K562 (cell line): Measurements from ENCODE around the gene HEXIM2. TPM values are rescaled to one million over a fixed set of nuclear protein-coding genes. Genes with fewer than 3 reads are reported as not detected.

Experiments used
- ATAC-seq: fragments of 200-7000 bp; cut with Tn5 transposase; 3 replicates; pipeline ENCODE4 v1.9.1; 2020; ENCODE audit warnings: moderate library complexity
- BruUV-seq: library from RNA; stranded (reverse); fragments of 400-500 nt; replicated peaks from 2 replicates; lab custom pipeline; 2021; lab: Mats Ljungman, UMichigan
- CTCF ChIA-PET: fragments of 300-600 bp; formaldehyde crosslinking; extraction: SDS; loops from one replicate; lab custom pipeline; 2021; ENCODE audit warnings: low intra/inter-chr PET ratio; lab: Yijun Ruan, JAX
- POLR2A ChIA-PET: fragments of 300-600, 350-650 bp; sonication (Branson Sonifier 250); formaldehyde crosslinking; extraction: SDS; loops from one replicate; lab custom pipeline; 2021; ENCODE audit warnings: antibody characterized with exemption, inconsistent platforms; lab: Yijun Ruan, JAX
- DNase-seq, 4 experiments: peaks; one replicate each; pipeline versions ENCODE4 v3.0.0 to v3.0.0-alpha.2; 2011 to 2018; ENCODE audit warnings: low spot score in 3 of 4, mixed read lengths in 3 of 4; ENCODE audit errors: extremely low read depth in 1 of 4
- FAIRE-seq: peaks from 2 replicates; lab custom pipeline; 2011; peaks lifted over from hg19 to GRCh38; lab: Jason Lieb, UNC
- H2AFZ ChIP-seq: 2 replicates; pipeline ENCODE4 v1.6.0; 2011; ENCODE audit warnings: low read depth, low read length, control low read depth, inconsistent platforms
- H3K27ac ChIP-seq: fragments of 200-600 bp; 3 replicates; pipeline ENCODE4 v1.8.0; 2011; ENCODE audit warnings: low read depth, mild to moderate bottlenecking, control low read depth, inconsistent platforms, low read length, moderate library complexity, mixed read lengths; ENCODE audit errors: extremely low read depth
- H3K27me3 ChIP-seq, 2 experiments: fragments of 300-600 bp in 1 of 2; 2 replicates in 1 of 2; 3 replicates in 1 of 2; pipeline versions ENCODE4 v1.6.0 to v1.8.0; 2011; ENCODE audit warnings: inconsistent platforms in 2 of 2, low read length in 2 of 2, mild to moderate bottlenecking in 1 of 2, mixed read lengths in 1 of 2, moderate library complexity in 1 of 2; ENCODE audit not compliant: control insufficient read depth in 2 of 2, insufficient read depth in 2 of 2
- H3K36me3 ChIP-seq: fragments of 300-600 bp; 3 replicates; pipeline ENCODE4 v1.8.0; 2011; ENCODE audit warnings: mild to moderate bottlenecking, low read length, inconsistent platforms; ENCODE audit not compliant: control insufficient read depth, insufficient read depth
- H3K4me1 ChIP-seq, 2 experiments: fragments of 200-600 bp in 1 of 2; replicated peaks in 1 of 2; 2 replicates in 1 of 2; 3 replicates in 1 of 2; pipeline versions ENCODE4 v1.5.1 to v1.8.0; 2011; ENCODE audit warnings: inconsistent platforms in 2 of 2, low read length in 2 of 2, mild to moderate bottlenecking in 1 of 2, mixed read lengths in 1 of 2, moderate library complexity in 1 of 2; ENCODE audit not compliant: control insufficient read depth in 2 of 2, insufficient read depth in 2 of 2
- H3K4me2 ChIP-seq: 2 replicates; pipeline ENCODE4 v1.6.1; 2011; ENCODE audit warnings: low read length, control low read depth, inconsistent platforms, mixed read lengths; ENCODE audit not compliant: insufficient read depth
- H3K4me3 ChIP-seq: fragments of 200-600 bp; sonication (generic), shearing (Covaris generic); 2 replicates; pipeline ENCODE4 v1.5.1; 2016; ENCODE audit warnings: control low read depth, inconsistent platforms
- H3K79me2 ChIP-seq: fragments of 200-600 bp; 3 replicates; pipeline ENCODE4 v1.8.0; 2011; ENCODE audit warnings: low read length, inconsistent platforms; ENCODE audit not compliant: control insufficient read depth, insufficient read depth
- H3K9ac ChIP-seq, 2 experiments: 2 replicates each; pipeline versions ENCODE4 v1.6.0 to v1.6.1; 2011; ENCODE audit warnings: low read depth in 2 of 2, low read length in 2 of 2, control low read depth in 1 of 2, inconsistent platforms in 1 of 2, mild to moderate bottlenecking in 1 of 2, mixed read lengths in 1 of 2; ENCODE audit not compliant: insufficient read depth in 1 of 2
- H3K9me1 ChIP-seq: one replicate; pipeline ENCODE4 v1.6.0; 2011; ENCODE audit warnings: inconsistent platforms, mild to moderate bottlenecking, low read length, moderate library complexity; ENCODE audit not compliant: control insufficient read depth, insufficient read depth
- H3K9me3 ChIP-seq: replicated peaks from 2 replicates; pipeline ENCODE4 v1.5.1; 2011; ENCODE audit warnings: low read depth, low read length, inconsistent platforms; ENCODE audit not compliant: control insufficient read depth, insufficient read depth
- H4K20me1 ChIP-seq: replicated peaks from 2 replicates; pipeline ENCODE4 v1.6.1; 2011; ENCODE audit warnings: low read length, inconsistent platforms, mixed read lengths; ENCODE audit not compliant: control insufficient read depth, insufficient read depth
- CSDE1 ChIP-seq, 2 experiments: fragments of 450-650 bp; IDR thresholded peaks; 2 replicates each; pipeline ENCODE4 v1.6.1; 2016; ENCODE audit warnings: mild to moderate bottlenecking in 1 of 2
- KLF1 ChIP-seq: fragments of 450-650 bp; IDR thresholded peaks from 2 replicates; pipeline ENCODE4 v1.6.1; 2016; ENCODE audit warnings: missing genetic modification characterization, missing compliant biosample characterization
- TEAD4 ChIP-seq, 2 experiments: sonication (generic) in 1 of 2; formaldehyde crosslinking in 1 of 2; IDR thresholded peaks; 2 replicates each; pipeline versions ENCODE4 v1.6.1 to v1.8.0; 2012 to 2022; ENCODE audit warnings: borderline replicate concordance in 1 of 2, inconsistent platforms in 1 of 2, low read length in 1 of 2, mild to moderate bottlenecking in 1 of 2, missing genetic modification reagents in 1 of 2
- ZKSCAN8 ChIP-seq: fragments of 200-800 bp; sonication (Bioruptor generic); IDR thresholded peaks from 2 replicates; pipeline ENCODE4 v1.6.1; 2016; ENCODE audit warnings: missing genetic modification characterization, missing compliant biosample characterization
- ZNF175 ChIP-seq: fragments of 200-800 bp; sonication (Bioruptor generic); IDR thresholded peaks from 2 replicates; pipeline ENCODE4 v1.6.1; 2016; ENCODE audit warnings: low read depth, mild to moderate bottlenecking, missing genetic modification characterization, missing compliant biosample characterization
- ZNF354B ChIP-seq: fragments of 250-450 bp; sonication (Bioruptor Pico); IDR thresholded peaks from 2 replicates; pipeline ENCODE4 v1.4.0; 2020
- ZNF766 ChIP-seq: fragments of 200-800 bp; sonication (Bioruptor generic); conservative IDR thresholded peaks from 2 replicates; pipeline ENCODE4 v1.6.1; 2016; ENCODE audit warnings: missing genetic modification characterization, missing compliant biosample characterization
- WGBS: fragments of 100-300 bp; shearing (Covaris generic); methylation state at CpG from one replicate; pipeline ENCODE4 v1.1.6; 2016; ENCODE audit warnings: low coverage, mixed read lengths; ENCODE audit not compliant: insufficient coverage; ENCODE audit errors: missing lambda C conversion rate; 5-methylcytosine and 5-hydroxymethylcytosine counted together
- in situ Hi-C: fragments of 300-500 bp; cut with MboI; formaldehyde crosslinking; loops from 4 replicates; pipeline ENCODE4 v1.15.0; 2018; ENCODE audit warnings: inconsistent platforms, mixed read lengths
- intact Hi-C: fragments of 100-400 bp; cut with micrococcal nuclease; formaldehyde crosslinking; loops from 2 replicates; pipeline ENCODE4 v1.14.2; 2022
- polyA plus RNA-seq, 8 experiments: library from polyadenylated mRNA; depleted of rRNA in 4 of 8; stranded (reverse) in 5 of 8; unstranded in 3 of 8; fragments of >200 nt; fragmentation: Nextera tagmentation in 2 of 8; fragmentation: Illumina TruSeq in 1 of 8; extraction: Ambion mirVana in 2 of 8; extraction: Trizol in 1 of 8; gene quantifications; 2 replicates each; pipeline versions ENCODE4 v1.2.1 to v1.2.3, GENCODE V29; 2011 to 2014; ENCODE audit warnings: inconsistent platforms in 1 of 8, missing spikeins in 1 of 8
- total RNA-seq, 7 experiments: library from RNA; depleted of rRNA in 6 of 7; stranded (reverse); fragments of >200 nt in 6 of 7; fragmentation: Illumina TruSeq in 2 of 7; extraction: Trizol in 2 of 7; gene quantifications; 2 replicates each; pipeline versions ENCODE4 v1.2.1 to v1.2.3, GENCODE V29; 2011 to 2021; ENCODE audit warnings: low replicate concordance in 1 of 7
- TF ChIP-seq, protein P1 (sequence below): fragments of 450-650 bp; IDR thresholded peaks from 2 replicates; pipeline ENCODE4 v1.6.1; 2016; ENCODE audit warnings: mild to moderate bottlenecking, moderate library complexity

HEXIM2 gene
- total and polyA plus RNA-seq, 9 of the 15 experiments (the other 6 are each of a cell fraction or from before 2014, with no cell fraction given), result 0.69 to 3.4 (median 1.1) TPM; not detected in 2

DNA sequence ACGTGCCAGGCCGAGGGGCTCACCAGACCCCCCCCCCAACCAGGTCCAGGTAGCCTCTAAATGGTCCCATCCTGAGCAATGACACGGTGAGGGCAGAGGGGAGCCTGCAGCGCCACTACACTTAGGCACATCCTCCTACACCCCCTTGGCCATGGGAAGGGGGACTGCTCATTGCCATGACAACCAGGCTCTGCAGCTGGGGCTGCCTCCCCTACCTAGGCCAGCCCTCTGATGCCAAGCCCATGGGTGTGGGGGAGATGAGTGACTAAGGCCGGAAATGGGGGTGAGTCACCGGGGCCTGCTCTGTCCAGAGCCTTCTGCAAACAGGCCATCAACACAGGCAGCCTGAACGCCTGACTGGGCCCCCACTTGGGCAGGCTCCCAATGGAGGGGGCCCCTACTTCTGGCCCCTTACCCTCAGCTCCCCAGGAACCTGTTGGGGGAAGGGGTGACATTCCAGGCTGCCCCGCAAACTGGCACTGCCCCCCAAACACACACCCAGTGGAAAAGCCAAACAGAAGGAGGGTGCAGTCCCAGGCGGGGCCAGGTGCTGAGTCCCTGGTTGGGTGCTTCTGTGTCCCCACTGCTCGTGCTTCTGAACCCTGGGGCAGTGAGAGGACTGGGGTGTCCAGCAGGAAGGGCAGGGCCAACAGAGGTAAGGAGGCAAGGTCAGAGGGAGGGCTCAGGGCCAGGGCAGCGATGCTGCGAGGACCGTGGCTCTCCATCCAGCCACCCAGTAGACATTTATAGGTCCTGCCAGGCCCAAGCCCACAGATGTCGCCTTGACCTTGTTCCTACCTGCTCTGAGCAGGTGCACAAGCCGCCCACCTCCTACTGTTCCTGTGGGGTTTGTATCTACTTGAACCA, 37.5 kb upstream of the HEXIM2 start:
- peak overlapping the region; percentile 82 for H2AFZ ChIP-seq
- POLR2A ChIA-PET, result interaction anchor here (0.6 to 1.2 kb wide), 4 partner anchors 9 to 77 kb away, joined by 3 to 5 read pairs (median 3); partner anchors contain the start of gene HEXIM1
- peak overlapping the region; percentile 92 for H3K27ac ChIP-seq
- H3K9me1 ChIP-seq, result no peaks in the 10 kb centered on the region
- no peak overlapping the region; the same call in 1 of the 2 replicates for H3K4me3 ChIP-seq
- peak; percentile 96 for FAIRE-seq
- peaks cover 35 to 55% of the 10 kb centered on the region in 2 experiments for H3K4me1 ChIP-seq
- BruUV-seq, result no TSS peak
- peak overlapping the region; percentile 60 to 85; a peak in 3 of 4 replicates for H3K9ac ChIP-seq
- WGBS, result 34% methylated on average over 13 of the region's 15 CpGs
- CTCF ChIA-PET, result no interaction called here
- ATAC-seq, result peak; percentile 95
- H3K4me2 ChIP-seq, result peak overlapping the region; percentile 67
- H3K9me3 ChIP-seq, result no peaks in the 10 kb centered on the region
- H4K20me1 ChIP-seq, result no peaks in the 10 kb centered on the region
- peak; percentile 77 to 89 (median 86) for DNase-seq
- in situ Hi-C loops (no loop called here), intact Hi-C loops (loop anchor here (10.0 kb wide), 1 partner anchor 109 kb away; no protein-coding TSS in a partner anchor)
- H3K36me3 ChIP-seq, result no peaks in the 10 kb centered on the region
- no peaks in the 10 kb centered on the region; the same call in 2 of the 3 replicates for H3K79me2 ChIP-seq
- H3K27me3 ChIP-seq, result no peaks in the 10 kb centered on the region
- TF ChIP-seq ZNF766, result 0 out of 2 replicates have a peak, but pooled peaks have one; percentile 15
- no peak for TF ChIP-seq ZNF354B (CRISPR knock-in tag)
- no peak for TF ChIP-seq TEAD4 (IDR thresholded peaks at IDR 0.05; ENCODE audit: low read length)
- no peak for TF ChIP-seq TEAD4 (CRISPR knock-in tag; IDR thresholded peaks at IDR 0.05; ENCODE audit: borderline replicate concordance)
- peak; percentile 69; the same call in 1 of the 2 replicates for TF ChIP-seq ZKSCAN8
- 0 out of 2 replicates have a peak, but pooled peaks have one; percentile 30 for TF ChIP-seq KLF1 (tag)
- TF ChIP-seq, protein P1, sequence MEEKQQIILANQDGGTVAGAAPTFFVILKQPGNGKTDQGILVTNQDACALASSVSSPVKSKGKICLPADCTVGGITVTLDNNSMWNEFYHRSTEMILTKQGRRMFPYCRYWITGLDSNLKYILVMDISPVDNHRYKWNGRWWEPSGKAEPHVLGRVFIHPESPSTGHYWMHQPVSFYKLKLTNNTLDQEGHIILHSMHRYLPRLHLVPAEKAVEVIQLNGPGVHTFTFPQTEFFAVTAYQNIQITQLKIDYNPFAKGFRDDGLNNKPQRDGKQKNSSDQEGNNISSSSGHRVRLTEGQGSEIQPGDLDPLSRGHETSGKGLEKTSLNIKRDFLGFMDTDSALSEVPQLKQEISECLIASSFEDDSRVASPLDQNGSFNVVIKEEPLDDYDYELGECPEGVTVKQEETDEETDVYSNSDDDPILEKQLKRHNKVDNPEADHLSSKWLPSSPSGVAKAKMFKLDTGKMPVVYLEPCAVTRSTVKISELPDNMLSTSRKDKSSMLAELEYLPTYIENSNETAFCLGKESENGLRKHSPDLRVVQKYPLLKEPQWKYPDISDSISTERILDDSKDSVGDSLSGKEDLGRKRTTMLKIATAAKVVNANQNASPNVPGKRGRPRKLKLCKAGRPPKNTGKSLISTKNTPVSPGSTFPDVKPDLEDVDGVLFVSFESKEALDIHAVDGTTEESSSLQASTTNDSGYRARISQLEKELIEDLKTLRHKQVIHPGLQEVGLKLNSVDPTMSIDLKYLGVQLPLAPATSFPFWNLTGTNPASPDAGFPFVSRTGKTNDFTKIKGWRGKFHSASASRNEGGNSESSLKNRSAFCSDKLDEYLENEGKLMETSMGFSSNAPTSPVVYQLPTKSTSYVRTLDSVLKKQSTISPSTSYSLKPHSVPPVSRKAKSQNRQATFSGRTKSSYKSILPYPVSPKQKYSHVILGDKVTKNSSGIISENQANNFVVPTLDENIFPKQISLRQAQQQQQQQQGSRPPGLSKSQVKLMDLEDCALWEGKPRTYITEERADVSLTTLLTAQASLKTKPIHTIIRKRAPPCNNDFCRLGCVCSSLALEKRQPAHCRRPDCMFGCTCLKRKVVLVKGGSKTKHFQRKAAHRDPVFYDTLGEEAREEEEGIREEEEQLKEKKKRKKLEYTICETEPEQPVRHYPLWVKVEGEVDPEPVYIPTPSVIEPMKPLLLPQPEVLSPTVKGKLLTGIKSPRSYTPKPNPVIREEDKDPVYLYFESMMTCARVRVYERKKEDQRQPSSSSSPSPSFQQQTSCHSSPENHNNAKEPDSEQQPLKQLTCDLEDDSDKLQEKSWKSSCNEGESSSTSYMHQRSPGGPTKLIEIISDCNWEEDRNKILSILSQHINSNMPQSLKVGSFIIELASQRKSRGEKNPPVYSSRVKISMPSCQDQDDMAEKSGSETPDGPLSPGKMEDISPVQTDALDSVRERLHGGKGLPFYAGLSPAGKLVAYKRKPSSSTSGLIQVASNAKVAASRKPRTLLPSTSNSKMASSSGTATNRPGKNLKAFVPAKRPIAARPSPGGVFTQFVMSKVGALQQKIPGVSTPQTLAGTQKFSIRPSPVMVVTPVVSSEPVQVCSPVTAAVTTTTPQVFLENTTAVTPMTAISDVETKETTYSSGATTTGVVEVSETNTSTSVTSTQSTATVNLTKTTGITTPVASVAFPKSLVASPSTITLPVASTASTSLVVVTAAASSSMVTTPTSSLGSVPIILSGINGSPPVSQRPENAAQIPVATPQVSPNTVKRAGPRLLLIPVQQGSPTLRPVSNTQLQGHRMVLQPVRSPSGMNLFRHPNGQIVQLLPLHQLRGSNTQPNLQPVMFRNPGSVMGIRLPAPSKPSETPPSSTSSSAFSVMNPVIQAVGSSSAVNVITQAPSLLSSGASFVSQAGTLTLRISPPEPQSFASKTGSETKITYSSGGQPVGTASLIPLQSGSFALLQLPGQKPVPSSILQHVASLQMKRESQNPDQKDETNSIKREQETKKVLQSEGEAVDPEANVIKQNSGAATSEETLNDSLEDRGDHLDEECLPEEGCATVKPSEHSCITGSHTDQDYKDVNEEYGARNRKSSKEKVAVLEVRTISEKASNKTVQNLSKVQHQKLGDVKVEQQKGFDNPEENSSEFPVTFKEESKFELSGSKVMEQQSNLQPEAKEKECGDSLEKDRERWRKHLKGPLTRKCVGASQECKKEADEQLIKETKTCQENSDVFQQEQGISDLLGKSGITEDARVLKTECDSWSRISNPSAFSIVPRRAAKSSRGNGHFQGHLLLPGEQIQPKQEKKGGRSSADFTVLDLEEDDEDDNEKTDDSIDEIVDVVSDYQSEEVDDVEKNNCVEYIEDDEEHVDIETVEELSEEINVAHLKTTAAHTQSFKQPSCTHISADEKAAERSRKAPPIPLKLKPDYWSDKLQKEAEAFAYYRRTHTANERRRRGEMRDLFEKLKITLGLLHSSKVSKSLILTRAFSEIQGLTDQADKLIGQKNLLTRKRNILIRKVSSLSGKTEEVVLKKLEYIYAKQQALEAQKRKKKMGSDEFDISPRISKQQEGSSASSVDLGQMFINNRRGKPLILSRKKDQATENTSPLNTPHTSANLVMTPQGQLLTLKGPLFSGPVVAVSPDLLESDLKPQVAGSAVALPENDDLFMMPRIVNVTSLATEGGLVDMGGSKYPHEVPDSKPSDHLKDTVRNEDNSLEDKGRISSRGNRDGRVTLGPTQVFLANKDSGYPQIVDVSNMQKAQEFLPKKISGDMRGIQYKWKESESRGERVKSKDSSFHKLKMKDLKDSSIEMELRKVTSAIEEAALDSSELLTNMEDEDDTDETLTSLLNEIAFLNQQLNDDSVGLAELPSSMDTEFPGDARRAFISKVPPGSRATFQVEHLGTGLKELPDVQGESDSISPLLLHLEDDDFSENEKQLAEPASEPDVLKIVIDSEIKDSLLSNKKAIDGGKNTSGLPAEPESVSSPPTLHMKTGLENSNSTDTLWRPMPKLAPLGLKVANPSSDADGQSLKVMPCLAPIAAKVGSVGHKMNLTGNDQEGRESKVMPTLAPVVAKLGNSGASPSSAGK, result no peak; the same call in 1 of the 2 replicates
- TF ChIP-seq CSDE1 (IDR thresholded peaks at IDR 0.05), result 0 out of 4 replicates have a peak, but pooled peaks of 1 of the 2 experiments have one; percentile 69
- peak; percentile 63; the same call in 1 of the 2 replicates for TF ChIP-seq ZNF175
